Measurements from ENCODE around the gene HHAT. TPM values are rescaled to one million over a fixed set of nuclear protein-coding genes. Genes with fewer than 3 reads are reported as not detected.
A peak's percentile ranks its signal among the peaks of the same experiment; 100 is the strongest.

Gene HHAT
- total and polyA plus RNA-seq, 4 donors: 1.2 to 11.3 (median 3.8) TPM

GRCh38 chr1:210313046-210313595 is 15.6 kb upstream of the HHAT start:
- no peaks in the 10 kb centered on the region for H3K36me3 ChIP-seq (ENCODE audit: control insufficient read depth in 4 of 4, insufficient read depth in 4 of 4, low read length in 4 of 4)
- TF ChIP-seq CTCF (IDR thresholded peaks at IDR 0.05; ENCODE audit: control extremely low read depth, extremely low read depth): no peak
- peaks cover 0 to 19% (median 0%) of the 10 kb centered on the region in 5 donors for H3K4me1 ChIP-seq (ENCODE audit: control insufficient read depth in 5 of 5, insufficient read depth in 5 of 5, low read length in 5 of 5)
- no peak overlapping the region for H3K27ac ChIP-seq (ENCODE audit: low read depth in 1 of 2, low read length in 1 of 2)
- no peaks in the 10 kb centered on the region for H3K9me3 ChIP-seq (ENCODE audit: control insufficient read depth in 4 of 4, insufficient read depth in 3 of 4, low read length in 3 of 4)
- 76 to 81% methylated on average over 6 of the region's 6 CpGs for WGBS, 2 donors
- no peak overlapping the region for H3K4me3 ChIP-seq
- H3K27me3 ChIP-seq (ENCODE audit: control insufficient read depth in 3 of 3, insufficient read depth in 3 of 3, low read length in 2 of 3): peaks cover 0 to 5% (median 4%) of the 10 kb centered on the region in 3 donors
- DNase-seq (peak; percentile 41 to 63 (median 57)), ATAC-seq (ENCODE audit: insufficient read depth, low FRiP score) (no peak)
- no peak overlapping the region for H3K9ac ChIP-seq (ENCODE audit: insufficient read depth in 1 of 2, low read length in 2 of 2)

DNA sequence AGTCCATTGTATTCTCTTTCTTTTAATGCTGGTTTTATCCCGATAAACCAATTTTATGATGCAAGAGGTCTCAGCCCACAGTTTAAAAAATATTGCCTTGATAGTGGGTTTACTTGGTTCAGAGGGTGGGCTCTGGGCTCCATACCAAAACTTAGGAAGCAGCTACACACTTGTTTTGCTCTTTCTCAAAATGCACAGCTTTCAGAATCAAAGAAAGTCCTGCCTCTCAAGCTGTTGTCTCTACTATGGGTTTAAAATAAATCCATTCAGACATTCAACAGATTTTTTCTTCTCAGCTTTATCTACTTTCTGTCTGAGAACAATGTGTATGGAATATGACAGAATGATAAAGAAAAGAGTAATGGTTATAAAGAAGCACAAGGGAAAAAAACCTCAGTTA is 14.8 kb upstream of the HHAT start:
- peaks cover 0 to 19% (median 0%) of the 10 kb centered on the region in 5 donors for H3K4me1 ChIP-seq (ENCODE audit: control insufficient read depth in 5 of 5, insufficient read depth in 5 of 5, low read length in 5 of 5)
- no peak for TF ChIP-seq CTCF (IDR thresholded peaks at IDR 0.05; ENCODE audit: control extremely low read depth, extremely low read depth)
- H3K9me3 ChIP-seq (ENCODE audit: control insufficient read depth in 4 of 4, insufficient read depth in 3 of 4, low read length in 3 of 4): no peaks in the 10 kb centered on the region
- WGBS, 2 donors: 94 to 97% methylated on average over 1 of the region's 1 CpG
- DNase-seq (no peak), ATAC-seq (ENCODE audit: insufficient read depth, low FRiP score) (no peak)
- H3K9ac ChIP-seq (ENCODE audit: insufficient read depth in 1 of 2, low read length in 2 of 2): no peak overlapping the region
- no peak overlapping the region for H3K4me3 ChIP-seq
- H3K27me3 ChIP-seq (ENCODE audit: control insufficient read depth in 3 of 3, insufficient read depth in 3 of 3, low read length in 2 of 3): peaks cover 0 to 4% (median 3%) of the 10 kb centered on the region in 3 donors
- H3K27ac ChIP-seq (ENCODE audit: low read depth in 1 of 2, low read length in 1 of 2): no peak overlapping the region
- no peaks in the 10 kb centered on the region for H3K36me3 ChIP-seq (ENCODE audit: control insufficient read depth in 4 of 4, insufficient read depth in 4 of 4, low read length in 4 of 4)

DNA sequence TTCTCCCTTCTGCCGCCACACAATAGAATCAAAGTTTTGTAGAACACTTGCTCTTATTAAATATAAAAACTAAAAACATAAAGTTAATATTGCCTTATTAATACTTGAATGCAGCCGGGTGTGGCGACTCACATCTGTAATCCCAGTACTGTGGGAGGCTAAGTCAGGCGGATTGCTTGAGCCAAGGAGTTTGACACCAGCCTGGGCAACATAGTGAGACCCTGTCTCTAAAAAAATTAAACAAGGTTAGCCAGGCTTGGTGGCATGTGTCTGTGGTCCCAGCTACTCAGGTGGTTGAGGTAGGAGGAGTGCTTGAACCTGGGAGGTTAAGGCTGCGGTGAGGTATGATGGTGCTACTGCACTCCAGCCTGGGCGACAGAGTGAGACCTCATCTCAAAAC is 13.2 kb upstream of the HHAT start:
- no peak for DNase-seq
- no peak overlapping the region for H3K27ac ChIP-seq (ENCODE audit: low read depth in 1 of 2, low read length in 1 of 2)
- no peak for ATAC-seq (ENCODE audit: insufficient read depth, low FRiP score)
- H3K36me3 ChIP-seq (ENCODE audit: control insufficient read depth in 4 of 4, insufficient read depth in 4 of 4, low read length in 4 of 4): no peaks in the 10 kb centered on the region
- WGBS, 2 donors: 94% methylated on average over 6 of the region's 6 CpGs
- no peak overlapping the region for H3K9ac ChIP-seq (ENCODE audit: insufficient read depth in 1 of 2, low read length in 2 of 2)
- no peak overlapping the region for H3K4me3 ChIP-seq
- H3K27me3 ChIP-seq (ENCODE audit: control insufficient read depth in 3 of 3, insufficient read depth in 3 of 3, low read length in 2 of 3): peaks cover 0 to 2% (median 2%) of the 10 kb centered on the region in 3 donors
- no peaks in the 10 kb centered on the region for H3K9me3 ChIP-seq (ENCODE audit: control insufficient read depth in 4 of 4, insufficient read depth in 3 of 4, low read length in 3 of 4)
- TF ChIP-seq CTCF (IDR thresholded peaks at IDR 0.05; ENCODE audit: control extremely low read depth, extremely low read depth): no peak
- H3K4me1 ChIP-seq (ENCODE audit: control insufficient read depth in 5 of 5, insufficient read depth in 5 of 5, low read length in 5 of 5): peaks cover 0 to 19% (median 0%) of the 10 kb centered on the region in 5 donors

DNA sequence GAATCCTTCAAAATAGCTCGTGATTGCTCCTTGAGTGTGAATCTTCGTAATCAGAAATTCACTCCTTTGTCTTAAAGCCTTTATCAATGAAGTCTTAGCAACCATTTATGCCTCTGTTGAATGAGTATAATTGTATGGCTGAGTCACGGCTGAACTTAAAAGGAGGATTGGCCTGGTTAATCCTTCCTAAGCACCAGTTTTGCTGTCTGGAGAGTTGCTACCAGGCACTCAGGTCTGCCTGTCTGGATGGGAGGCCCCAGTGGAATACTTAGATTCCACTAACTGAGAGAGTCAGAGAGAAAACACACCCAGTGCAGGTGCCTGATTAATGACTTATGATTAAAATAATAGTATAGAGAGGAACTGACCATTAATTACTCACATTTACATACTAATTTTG is 7.6 kb upstream of the HHAT start:
- WGBS, 2 donors: 90 to 95% methylated on average over 3 of the region's 3 CpGs
- no peak overlapping the region for H3K27ac ChIP-seq (ENCODE audit: low read depth in 1 of 2, low read length in 1 of 2)

More for the DNA sequence above, 7.6 kb upstream of the HHAT start:
- ATAC-seq (ENCODE audit: insufficient read depth, low FRiP score): no peak
- Histone ChIP-seq H3K27me3 (ENCODE audit: control insufficient read depth in 3 of 3, insufficient read depth in 3 of 3, low read length in 2 of 3) (peaks cover 0 to 2% (median 0%) of the 10 kb centered on the region in 3 donors), H3K4me3 (no peak overlapping the region), H3K4me1 (ENCODE audit: control insufficient read depth in 5 of 5, insufficient read depth in 5 of 5, low read length in 5 of 5) (no peaks in the 10 kb centered on the region), H3K36me3 (ENCODE audit: control insufficient read depth in 4 of 4, insufficient read depth in 4 of 4, low read length in 4 of 4) (no peaks in the 10 kb centered on the region), H3K9me3 (ENCODE audit: control insufficient read depth in 4 of 4, insufficient read depth in 3 of 4, low read length in 3 of 4) (no peaks in the 10 kb centered on the region), H3K9ac (ENCODE audit: insufficient read depth in 1 of 2, low read length in 2 of 2) (no peak overlapping the region)
- DNase-seq: no peak
- no peak for TF ChIP-seq CTCF (IDR thresholded peaks at IDR 0.05; ENCODE audit: control extremely low read depth, extremely low read depth)
